ENCODE data around the gene TMEM259. TPM values are rescaled to one million over a fixed set of nuclear protein-coding genes. Genes with fewer than 3 reads are reported as not detected.
A peak's percentile ranks its signal among the peaks of the same experiment; 100 is the strongest.

The TMEM259 gene
- total and polyA plus RNA-seq, 2 of the 13 experiments (the other 11 are each of a cell fraction or from before 2014, with no cell fraction given): 64.7 to 164 TPM

- TF ChIP-seq LCORL (IDR thresholded peaks at IDR 0.05) (no peak), LCORL (CRISPR knock-in tag; IDR thresholded peaks at IDR 0.05) (peak; percentile 64), ZNF552 (CRISPR knock-in tag; IDR thresholded peaks at IDR 0.05; ENCODE audit: borderline replicate concordance) (no peak), ZNF781 (CRISPR knock-in tag; IDR thresholded peaks at IDR 0.05; ENCODE audit: borderline replicate concordance, not compliant biosample characterization) (no peak), NFAT5 (CRISPR knock-in tag; IDR thresholded peaks at IDR 0.05) (no peak), ZNF737 (CRISPR knock-in tag; IDR thresholded peaks at IDR 0.05; ENCODE audit: borderline replicate concordance) (no peak), SAP130 (CRISPR knock-in tag; IDR thresholded peaks at IDR 0.05; ENCODE audit: low read depth) (peak; percentile 42), BCL6 (CRISPR knock-in tag; IDR thresholded peaks at IDR 0.05) (no peak), NR2F6 (IDR thresholded peaks at IDR 0.05) (no peak), NR2F6 (CRISPR knock-in tag; IDR thresholded peaks at IDR 0.05) (no peak), ZNF670 (CRISPR knock-in tag; IDR thresholded peaks at IDR 0.05; ENCODE audit: borderline replicate concordance) (no peak), ZSCAN31 (CRISPR knock-in tag; IDR thresholded peaks at IDR 0.05; ENCODE audit: low read depth) (no peak), ZFP36L2 (CRISPR knock-in tag; IDR thresholded peaks at IDR 0.05) (no peak), TBP (CRISPR knock-in tag; IDR thresholded peaks at IDR 0.05) (no peak), SKIL (CRISPR knock-in tag; IDR thresholded peaks at IDR 0.05; ENCODE audit: borderline replicate concordance) (no peak), XBP1 (CRISPR knock-in tag; IDR thresholded peaks at IDR 0.05) (no peak), CERS6 (CRISPR knock-in tag; IDR thresholded peaks at IDR 0.05) (no peak), TP53 (CRISPR knock-in tag; conservative IDR thresholded peaks at IDR 0.05) (no peak), ISL2 (CRISPR knock-in tag; IDR thresholded peaks at IDR 0.05) (no peak), CREBL2 (CRISPR knock-in tag; IDR thresholded peaks at IDR 0.05; ENCODE audit: borderline replicate concordance) (no peak), KDM6A (CRISPR knock-in tag; IDR thresholded peaks at IDR 0.05; ENCODE audit: low read depth) (no peak), UBTF (CRISPR knock-in tag; IDR thresholded peaks at IDR 0.05) (peak; percentile 58; the same call in 1 of the 2 replicates)
Observed at GRCh38 chr19:1000095-1000494, 20.8 kb downstream of the TMEM259 start, which contains the start of gene GRIN3B (continued).

Measured in HepG2 (cell line).